ENCODE results near the gene NDUFB10.
A peak's percentile ranks its signal among the peaks of the same experiment; 100 is the strongest.

The NDUFB10 gene

GRCh38 chr16:1989209-1990100 lies 30.1 kb downstream of the NDUFB10 start, which contains the start of gene SYNGR3:
Gene SYNGR3 (plus strand): TSS chr16:1989970. CDS start chr16:1990103, 133 bp downstream.
- DNase-seq = no peak

- no peak for DNase-seq
These were observed 30.7 kb downstream of the NDUFB10 start for GRCh38 chr16:1990101-1990350.

GRCh38 chr16:1990351-1991134 lies 31.2 kb downstream of the NDUFB10 start:
- DNase-seq = no peak

DNA sequence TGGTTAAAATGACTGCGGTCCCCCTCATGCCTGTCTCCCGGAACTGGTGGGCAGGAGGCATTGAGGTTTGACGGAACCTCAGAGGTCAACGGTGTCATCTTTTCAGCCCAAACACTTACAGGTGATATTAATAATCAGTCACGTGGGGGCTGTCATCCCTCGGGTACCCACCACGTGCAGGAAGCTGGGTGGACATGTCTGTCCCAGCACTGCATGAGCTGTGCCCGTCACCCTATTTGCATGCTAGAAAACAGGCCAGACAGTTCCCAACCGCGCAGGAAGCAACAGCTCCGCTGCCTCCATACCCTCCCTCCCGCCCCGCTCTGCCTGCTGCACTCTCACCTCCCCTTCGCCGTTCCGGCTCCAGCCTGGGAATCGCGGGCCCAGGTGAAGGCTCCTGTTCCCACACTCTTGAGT lies 31.8 kb downstream of the NDUFB10 start:
- DNase-seq = no peak

DNA sequence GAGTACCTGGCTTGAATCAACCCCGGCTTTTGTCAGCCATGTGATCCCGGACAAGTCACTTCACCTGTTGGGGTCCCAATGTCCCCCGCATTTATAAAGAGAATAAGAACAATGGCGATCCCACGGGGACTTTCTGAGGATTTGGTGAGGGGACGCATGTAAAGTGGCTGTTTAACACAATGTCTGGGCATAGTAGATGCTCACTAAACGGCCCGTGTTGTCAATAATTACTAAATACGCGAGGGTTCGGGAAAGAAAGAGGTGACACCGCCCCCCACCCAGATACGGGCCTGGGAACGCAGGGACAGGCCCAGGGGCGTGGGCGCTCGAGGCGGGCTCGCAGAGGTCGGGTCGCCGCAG lies 32.2 kb downstream of the NDUFB10 start:
- no peak for DNase-seq

DNA sequence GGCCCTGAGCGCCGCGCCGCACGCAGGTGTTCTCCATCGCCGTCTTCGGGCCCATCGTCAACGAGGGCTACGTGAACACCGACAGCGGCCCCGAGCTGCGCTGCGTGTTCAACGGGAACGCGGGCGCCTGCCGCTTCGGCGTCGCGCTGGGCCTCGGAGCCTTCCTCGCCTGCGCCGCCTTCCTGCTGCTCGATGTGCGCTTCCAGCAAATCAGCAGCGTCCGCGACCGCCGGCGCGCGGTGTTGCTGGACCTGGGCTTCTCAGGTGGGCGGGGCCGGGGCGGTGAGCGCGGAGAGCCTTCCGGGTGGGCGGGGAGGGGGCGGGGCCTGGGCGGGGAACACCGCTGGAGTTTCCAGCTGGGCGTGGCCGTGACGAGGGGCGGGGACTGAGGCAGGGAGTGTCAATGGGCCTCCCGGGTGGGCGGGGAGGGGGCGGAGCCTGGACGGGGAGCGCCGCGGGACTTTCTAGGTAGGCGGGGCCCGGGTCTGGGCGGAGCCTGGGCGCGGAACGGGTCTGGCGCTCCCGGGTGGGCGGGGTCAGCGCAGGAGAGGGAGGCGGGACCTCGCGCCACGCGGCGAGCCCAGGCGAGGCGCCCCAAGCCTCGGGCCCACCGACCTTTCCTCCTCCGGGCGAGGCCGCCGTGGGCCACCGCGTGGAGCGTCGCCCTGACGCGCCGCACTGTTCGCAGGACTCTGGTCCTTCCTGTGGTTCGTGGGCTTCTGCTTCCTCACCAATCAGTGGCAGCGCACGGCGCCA lies 32.8 kb downstream of the NDUFB10 start:
- DNase-seq = no peak

GRCh38 chr16:1992704-1993317 lies 33.5 kb downstream of the NDUFB10 start:
- DNase-seq = no peak

- no peak for DNase-seq
These were observed 34.4 kb downstream of the NDUFB10 start for GRCh38 chr16:1993731-1994131.

- no peak for DNase-seq
These were observed 38.4 kb downstream of the NDUFB10 start for GRCh38 chr16:1997494-1998359.

GRCh38 chr16:1998360-1998835 lies 39.1 kb downstream of the NDUFB10 start:
- no peak for DNase-seq

GRCh38 chr16:1998852-1999801 lies 39.8 kb downstream of the NDUFB10 start:
- DNase-seq = no peak

GRCh38 chr16:1999866-2000514 lies 40.7 kb downstream of the NDUFB10 start:
- no peak for DNase-seq

DNA sequence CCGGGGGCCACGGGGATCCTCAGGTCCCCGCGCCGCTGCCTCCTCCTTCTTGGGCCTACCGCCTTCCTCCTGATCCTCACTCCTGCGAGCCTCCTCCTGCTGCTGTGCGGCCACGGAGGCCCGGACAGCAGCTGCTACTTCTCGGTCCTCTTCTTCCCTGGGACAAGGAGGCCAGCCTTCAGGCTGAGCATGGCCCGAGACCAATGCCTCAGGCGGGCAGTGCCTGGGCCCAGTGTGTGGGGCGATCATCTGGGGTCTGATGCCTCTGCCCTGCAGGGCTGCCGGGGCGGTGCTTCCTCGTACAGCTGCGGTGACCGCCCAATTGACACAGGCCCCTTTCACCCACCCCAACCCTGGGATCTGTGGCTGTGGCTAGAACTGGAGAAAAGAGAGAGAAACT lies 41.7 kb downstream of the NDUFB10 start:
- DNase-seq = no peak

GRCh38 chr16:2001456-2002355 lies 42.4 kb downstream of the NDUFB10 start:
- no peak for DNase-seq

DNA sequence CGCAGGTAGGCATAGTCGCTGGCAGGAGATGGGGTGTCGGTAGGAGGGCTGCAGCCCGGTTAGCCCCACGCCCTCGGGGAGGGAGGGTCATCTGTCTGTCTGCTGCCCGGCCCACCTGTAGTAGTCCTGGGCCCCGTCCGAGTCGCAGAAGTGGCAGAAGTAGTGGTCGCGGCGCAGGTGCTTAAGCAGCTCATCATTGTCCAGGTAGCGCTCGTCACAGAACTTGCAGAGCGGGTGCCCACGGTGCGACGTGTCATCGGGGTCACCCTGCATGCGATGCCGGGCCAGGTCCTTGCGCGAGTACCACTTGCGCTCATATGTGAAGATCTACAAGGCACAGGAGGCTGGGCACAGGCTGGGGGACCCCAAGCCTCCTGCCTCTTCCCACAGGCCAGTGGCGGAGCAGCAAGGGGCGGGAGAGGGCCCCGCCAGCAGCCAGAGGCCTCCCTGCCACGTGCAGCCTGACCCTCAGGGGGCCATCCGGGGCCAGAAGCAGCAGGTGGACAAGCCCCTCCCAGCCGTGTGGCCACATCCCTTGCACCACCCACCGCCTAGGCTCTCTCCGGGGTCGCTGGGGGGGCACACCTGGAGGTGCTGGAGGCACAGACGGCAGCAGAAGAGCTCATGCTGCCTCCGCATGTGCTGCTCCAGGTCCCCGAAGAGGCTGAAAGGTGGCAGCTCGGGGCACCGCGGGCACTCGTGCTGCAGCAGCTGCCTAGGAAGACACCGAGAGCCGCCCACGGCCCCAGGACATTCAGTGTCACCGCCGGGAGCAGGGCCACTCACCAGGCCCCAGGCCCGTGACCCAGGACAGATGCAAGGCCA lies 43.3 kb downstream of the NDUFB10 start:
- no peak for DNase-seq

GRCh38 chr16:2003231-2003826 lies 44.0 kb downstream of the NDUFB10 start:
- no peak for DNase-seq

GRCh38 chr16:2003827-2004641 lies 44.7 kb downstream of the NDUFB10 start:
- DNase-seq = peak; percentile 85

Data from NCI-H187 treated with DMSO at 0.1 percent for 48 hours (cell line).